ENCODE results near the gene ARRDC3.

ARRDC3 gene

DNA sequence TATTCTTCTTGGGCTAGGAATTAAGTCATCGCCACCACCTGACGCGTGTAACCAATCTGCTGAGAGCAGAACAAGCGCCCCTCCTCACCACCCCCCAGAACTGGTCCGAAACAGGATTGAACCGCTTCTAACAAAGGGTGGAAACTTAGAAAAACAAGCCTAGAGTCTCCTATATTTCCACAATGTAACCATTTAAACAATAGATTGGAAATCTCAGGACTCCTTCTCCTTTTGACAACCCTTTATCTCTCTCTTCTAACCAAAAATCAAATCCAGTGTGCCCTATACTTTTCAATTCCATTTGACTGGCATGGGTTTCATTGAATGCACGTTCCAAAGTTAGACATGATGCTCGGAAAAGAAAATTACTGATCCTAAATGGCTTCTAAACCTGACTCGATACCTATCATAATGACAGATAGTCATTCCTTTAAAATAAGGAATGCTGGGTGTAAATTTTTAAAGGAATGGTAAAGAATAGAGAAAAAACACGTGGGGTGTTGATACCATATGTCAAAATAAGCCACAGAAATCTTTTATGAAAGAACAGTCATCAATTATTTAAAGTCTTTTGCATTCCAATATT is 1.2 kb downstream of the ARRDC3 start:
- peak; percentile 82 for DNase-seq
- H3K36me3 ChIP-seq, result peaks cover 20% of the 10 kb centered on the region
- no peaks in the 10 kb centered on the region for H3K9me3 ChIP-seq
- TF ChIP-seq, protein P1, sequence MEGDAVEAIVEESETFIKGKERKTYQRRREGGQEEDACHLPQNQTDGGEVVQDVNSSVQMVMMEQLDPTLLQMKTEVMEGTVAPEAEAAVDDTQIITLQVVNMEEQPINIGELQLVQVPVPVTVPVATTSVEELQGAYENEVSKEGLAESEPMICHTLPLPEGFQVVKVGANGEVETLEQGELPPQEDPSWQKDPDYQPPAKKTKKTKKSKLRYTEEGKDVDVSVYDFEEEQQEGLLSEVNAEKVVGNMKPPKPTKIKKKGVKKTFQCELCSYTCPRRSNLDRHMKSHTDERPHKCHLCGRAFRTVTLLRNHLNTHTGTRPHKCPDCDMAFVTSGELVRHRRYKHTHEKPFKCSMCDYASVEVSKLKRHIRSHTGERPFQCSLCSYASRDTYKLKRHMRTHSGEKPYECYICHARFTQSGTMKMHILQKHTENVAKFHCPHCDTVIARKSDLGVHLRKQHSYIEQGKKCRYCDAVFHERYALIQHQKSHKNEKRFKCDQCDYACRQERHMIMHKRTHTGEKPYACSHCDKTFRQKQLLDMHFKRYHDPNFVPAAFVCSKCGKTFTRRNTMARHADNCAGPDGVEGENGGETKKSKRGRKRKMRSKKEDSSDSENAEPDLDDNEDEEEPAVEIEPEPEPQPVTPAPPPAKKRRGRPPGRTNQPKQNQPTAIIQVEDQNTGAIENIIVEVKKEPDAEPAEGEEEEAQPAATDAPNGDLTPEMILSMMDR (IDR thresholded peaks at IDR 0.05; ENCODE audit: low read depth, low read length), result no peak
- H3K4me3 ChIP-seq (ENCODE audit: low read depth, low read length), result peak overlapping the region; percentile 88
- H3K4me1 ChIP-seq, result peaks cover 3% of the 10 kb centered on the region; the same call in 1 of the 2 replicates
- H3K27me3 ChIP-seq, result no peaks in the 10 kb centered on the region

DNA sequence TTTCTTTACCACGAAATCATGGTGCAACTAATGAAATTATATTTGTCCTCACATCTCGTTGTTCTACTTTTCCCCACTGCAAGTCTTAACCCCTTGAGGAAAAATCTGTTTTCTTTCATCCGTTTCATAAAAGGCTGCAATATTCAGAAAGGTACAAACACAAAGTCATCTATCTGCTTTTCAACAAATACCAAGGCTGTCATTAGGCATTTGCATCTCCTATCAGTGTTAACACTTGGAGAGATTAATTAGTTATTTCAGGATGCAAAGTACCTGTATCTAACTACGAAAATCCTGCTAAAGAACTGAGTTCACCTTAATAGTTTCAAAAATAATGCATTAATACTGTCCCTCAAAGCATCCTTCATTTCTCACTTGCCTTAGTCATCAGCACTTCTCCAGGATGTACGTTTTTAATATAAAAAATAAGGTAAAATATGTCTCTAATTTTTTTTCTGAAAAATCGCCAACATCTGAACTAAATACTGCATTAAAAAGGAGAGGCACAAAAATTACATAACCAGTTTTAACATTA is 1.8 kb downstream of the ARRDC3 start:
- Histone ChIP-seq H3K9me3 (no peaks in the 10 kb centered on the region), H3K36me3 (peaks cover 26% of the 10 kb centered on the region), H3K27me3 (no peaks in the 10 kb centered on the region), H3K4me3 (ENCODE audit: low read depth, low read length) (peak overlapping the region; percentile 88), H3K4me1 (peaks cover 3% of the 10 kb centered on the region; the same call in 1 of the 2 replicates)
- DNase-seq, result no peak
- TF ChIP-seq, protein P1 (IDR thresholded peaks at IDR 0.05; ENCODE audit: low read depth, low read length), result no peak

DNA sequence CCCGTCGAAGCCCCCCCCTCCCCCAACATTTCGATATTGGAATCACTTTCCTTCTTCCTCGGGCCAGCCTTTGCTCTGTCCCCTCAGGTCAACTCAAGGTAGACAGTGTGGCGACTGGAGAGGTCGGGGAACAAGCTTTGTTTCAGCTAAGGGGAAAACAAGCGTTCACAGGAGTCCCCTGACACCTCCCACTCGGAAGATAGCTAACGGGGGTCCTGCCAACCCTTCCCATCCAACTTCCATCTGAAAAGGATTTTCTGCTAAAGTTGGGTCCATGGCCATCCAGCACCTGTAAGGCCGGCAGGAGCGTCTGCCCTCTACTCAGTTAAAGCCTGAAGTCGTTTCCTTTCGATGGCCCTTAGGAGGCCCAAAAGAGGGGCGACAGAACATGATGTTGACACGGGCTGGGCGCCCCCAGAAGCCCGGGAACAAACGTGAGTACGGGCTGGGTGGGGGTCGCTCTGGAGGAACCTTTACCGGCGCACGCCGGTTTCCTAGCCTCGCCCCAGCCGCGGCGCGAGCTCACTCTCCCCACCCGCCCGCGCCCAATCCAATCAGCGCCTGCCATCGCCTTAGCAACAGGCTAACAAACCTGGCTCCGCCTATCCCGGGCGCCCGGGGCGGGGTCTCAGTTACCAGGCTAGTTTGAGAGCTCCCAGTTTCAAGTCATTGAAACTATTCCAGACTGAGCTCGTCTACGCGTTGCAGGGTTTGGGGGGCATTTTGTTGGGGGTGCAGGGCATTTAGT is 2.5 kb downstream of the ARRDC3 start:
- TF ChIP-seq, protein P1 (IDR thresholded peaks at IDR 0.05; ENCODE audit: low read depth, low read length), result no peak
- Histone ChIP-seq H3K9me3 (no peaks in the 10 kb centered on the region), H3K4me1 (peaks cover 3% of the 10 kb centered on the region; the same call in 1 of the 2 replicates), H3K27me3 (no peaks in the 10 kb centered on the region), H3K36me3 (peaks cover 32% of the 10 kb centered on the region), H3K4me3 (ENCODE audit: low read depth, low read length) (peak overlapping the region; percentile 88)
- peak; percentile 99 for DNase-seq

DNA sequence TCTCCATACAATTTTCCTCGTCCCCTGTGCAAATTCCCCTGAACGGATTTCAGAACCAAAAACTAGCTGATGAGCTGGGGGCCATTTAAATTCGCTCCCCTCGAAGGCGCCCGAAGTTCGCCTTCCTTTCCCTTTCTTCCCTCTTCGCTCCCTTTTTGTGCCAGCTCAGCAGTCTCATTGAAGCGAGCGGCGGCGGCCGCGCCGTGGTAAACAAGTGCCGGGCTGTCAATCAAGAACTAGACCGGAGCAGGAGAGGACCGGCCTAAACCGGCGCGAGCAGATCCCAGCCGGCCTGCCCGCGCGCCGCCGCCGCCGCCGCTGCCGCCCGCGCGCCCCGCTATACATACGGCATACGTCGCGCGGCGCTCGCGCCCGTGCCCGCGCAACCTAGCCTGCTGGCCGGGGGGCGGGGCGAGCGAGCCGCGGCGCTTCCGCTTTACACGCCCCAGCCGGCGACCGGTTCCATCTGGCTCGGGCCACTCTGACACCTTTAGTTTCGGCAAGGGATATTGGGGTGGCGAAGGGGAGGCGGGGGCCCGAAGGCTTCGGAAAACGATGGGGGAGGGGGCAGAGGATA is 3.1 kb downstream of the ARRDC3 start:
- H3K4me1 ChIP-seq, result peaks cover 3% of the 10 kb centered on the region; the same call in 1 of the 2 replicates
- H3K27me3 ChIP-seq, result no peaks in the 10 kb centered on the region
- TF ChIP-seq, protein P1 (IDR thresholded peaks at IDR 0.05; ENCODE audit: low read depth, low read length), result no peak
- DNase-seq, result peak; percentile 97
- peak overlapping the region; percentile 88 for H3K4me3 ChIP-seq (ENCODE audit: low read depth, low read length)
- no peaks in the 10 kb centered on the region for H3K9me3 ChIP-seq
- peaks cover 39% of the 10 kb centered on the region for H3K36me3 ChIP-seq

DNA sequence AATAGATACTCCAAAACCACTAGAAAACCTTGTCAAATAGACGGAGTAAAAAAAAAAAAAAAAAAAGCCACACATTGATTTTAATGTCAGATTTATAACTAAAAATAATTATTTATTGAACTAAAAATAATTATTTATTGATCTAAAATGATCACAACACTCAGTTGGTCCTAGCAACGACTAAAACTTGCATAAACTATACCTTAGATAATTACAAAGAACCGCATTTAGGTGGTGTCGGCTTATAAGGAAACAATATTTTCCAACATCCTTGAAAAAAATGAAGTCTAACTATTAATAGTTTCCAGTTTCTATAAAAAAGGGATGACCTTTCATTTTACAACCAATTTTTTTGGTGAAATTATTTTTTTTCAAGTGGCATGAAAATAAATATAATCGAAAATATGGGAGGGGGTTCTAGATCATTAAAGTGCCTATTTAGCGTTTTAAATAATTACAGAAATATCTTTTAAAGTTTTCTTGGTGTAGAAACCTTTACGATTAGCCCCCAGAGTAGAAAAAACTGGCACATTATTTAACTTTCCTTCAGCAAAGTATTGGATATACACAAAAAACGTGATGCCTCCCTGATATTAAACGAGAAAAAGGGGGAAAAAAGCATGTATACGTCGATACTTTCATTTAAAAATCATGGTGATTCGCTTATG is 3.7 kb downstream of the ARRDC3 start:
- Histone ChIP-seq H3K4me3 (ENCODE audit: low read depth, low read length) (peak overlapping the region; percentile 85), H3K9me3 (no peaks in the 10 kb centered on the region), H3K27me3 (no peaks in the 10 kb centered on the region), H3K36me3 (peaks cover 45% of the 10 kb centered on the region), H3K4me1 (no peaks in the 10 kb centered on the region; the same call in 1 of the 2 replicates)
- no peak for DNase-seq
- TF ChIP-seq, protein P1 (IDR thresholded peaks at IDR 0.05; ENCODE audit: low read depth, low read length), result no peak
